NK-92 (cell line): ENCODE data around the gene SPAG17.

Experiments used
- DNase-seq: peaks from one replicate; lab custom pipeline; 2025; ENCODE audit not compliant: unreplicated experiment; lab: John Stamatoyannopoulos, UW

Gene SPAG17

DNA sequence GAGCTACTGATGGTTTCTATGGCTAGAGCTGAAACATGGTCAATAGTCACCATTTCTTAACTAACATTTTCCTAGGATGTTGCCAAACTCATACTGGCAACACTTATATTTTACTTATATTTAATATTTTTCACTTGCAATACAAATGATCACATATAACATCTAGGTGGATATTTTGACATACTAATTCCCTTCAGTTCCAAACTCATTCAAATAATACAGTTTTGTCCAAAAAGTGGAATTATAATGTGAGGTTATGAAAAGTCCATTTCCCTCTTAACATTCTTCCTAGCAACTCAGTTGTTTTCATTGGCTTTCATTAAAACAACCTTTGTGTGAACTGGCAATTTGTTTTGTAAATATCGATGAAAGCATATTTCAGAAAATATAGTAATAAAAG is 16.0 kb downstream of the SPAG17 start:
- no peak for DNase-seq

DNA sequence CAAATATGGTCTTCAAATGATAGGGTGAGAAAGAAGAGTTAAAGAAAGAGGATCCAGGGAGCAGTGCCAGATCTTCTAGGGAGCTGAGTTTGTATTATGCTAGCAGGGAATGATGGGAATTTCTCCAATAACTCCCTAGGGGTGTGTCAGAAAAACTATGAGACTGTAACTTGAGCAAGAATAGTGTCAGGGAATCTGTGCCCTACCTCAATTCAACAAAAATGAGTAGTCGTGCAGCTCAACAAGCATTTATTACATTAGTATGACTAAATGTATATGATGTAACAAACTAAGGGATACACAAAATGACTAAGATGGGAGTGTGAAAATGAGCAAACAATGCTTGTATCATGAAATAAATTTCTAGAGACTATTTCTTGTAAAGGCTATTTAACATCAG is 24.2 kb downstream of the SPAG17 start:
- no peak for DNase-seq

DNA sequence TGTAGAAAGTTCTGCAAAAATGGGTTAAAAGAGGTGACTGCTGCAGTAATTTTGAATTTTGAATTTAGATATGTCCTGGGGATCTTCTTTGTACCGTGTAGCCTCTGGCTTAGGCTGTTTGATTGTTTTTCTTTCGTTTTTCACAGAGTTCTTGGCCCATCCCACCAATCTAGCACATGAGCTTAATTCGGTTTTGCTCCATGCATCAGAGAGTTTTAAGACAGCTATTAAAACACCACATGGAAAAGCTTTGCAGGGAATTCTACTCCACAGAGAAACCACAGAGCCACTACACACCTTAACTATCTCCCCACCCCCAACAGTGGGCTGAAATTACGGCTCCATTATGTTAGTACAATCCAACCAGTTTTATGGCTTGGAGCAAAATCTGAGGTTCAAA is 25.5 kb downstream of the SPAG17 start:
- no peak for DNase-seq

DNA sequence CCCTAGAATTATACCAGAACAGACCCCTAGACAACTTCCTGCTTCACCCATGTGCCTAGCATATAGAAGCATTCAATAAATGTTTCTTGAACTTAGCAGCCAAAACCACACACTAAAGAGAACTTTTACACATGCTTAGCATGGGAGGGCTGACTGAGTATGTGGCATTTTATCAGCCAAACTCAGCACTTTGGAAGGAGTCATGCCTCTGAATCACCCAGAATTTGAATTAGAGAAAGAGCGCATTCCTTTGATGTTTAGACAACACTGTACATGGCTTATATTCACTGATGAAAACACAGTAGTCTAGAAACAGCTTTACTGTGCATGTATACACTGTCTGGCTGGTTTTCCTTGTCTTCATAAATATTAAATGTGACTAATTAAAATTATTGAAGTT is 26.1 kb downstream of the SPAG17 start:
- no peak for DNase-seq

DNA sequence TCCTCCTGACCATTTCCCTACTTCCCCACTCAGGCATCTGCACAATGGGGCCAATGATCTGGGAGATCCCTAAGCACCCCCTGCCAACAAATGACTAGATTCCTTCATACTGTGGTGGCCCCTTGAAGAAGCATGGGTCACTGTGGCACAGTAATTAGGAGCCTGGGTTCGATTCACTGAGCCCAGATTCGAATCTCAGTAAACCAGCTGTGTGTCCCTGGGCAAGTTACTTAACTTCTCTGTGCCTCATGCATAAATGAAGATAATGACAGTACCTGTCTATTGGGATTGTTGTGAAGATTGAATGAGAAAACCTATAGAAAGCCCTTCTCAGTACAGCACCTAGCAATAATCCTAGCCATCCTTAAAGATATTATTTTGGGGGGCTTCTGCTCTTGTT is 27.5 kb downstream of the SPAG17 start:
- DNase-seq, result no peak

DNA sequence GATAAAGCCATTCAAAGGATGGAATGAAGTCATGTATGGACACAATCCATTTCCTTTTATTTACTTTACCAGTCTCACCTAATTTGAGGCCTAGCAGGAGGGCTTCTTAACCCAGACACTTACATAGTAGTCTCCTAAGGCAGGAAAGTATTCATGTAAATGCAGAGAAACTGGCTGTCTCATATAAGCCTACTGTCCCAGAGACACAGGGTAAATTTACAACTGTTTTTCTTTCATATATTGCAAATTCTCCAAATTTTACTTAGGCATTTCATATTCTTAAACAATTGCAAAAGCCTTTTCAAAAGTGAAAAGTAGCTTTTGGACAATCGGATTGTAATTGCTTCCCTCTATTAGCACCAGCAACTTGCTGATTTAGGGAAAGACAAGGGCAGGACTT is 29.9 kb downstream of the SPAG17 start:
- no peak for DNase-seq

DNA sequence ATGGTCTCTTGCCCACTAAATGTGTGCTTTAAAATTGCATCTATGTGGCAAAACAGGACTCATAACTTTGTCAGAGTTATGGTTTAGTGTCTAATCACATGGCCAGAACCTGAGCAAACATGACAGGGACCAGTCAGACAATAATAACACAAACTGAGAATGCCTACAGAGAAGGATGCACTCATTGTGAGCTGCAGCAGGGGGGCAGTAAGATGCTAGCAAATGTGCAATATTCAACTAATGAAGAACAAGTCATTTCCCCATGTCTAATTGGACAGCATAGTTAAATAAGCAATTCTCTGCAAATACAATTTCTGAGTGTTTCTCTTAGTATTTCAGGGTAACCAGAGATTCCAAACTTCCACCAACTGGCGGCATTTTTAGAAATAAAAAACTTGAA is 30.8 kb downstream of the SPAG17 start:
- DNase-seq, result no peak

DNA sequence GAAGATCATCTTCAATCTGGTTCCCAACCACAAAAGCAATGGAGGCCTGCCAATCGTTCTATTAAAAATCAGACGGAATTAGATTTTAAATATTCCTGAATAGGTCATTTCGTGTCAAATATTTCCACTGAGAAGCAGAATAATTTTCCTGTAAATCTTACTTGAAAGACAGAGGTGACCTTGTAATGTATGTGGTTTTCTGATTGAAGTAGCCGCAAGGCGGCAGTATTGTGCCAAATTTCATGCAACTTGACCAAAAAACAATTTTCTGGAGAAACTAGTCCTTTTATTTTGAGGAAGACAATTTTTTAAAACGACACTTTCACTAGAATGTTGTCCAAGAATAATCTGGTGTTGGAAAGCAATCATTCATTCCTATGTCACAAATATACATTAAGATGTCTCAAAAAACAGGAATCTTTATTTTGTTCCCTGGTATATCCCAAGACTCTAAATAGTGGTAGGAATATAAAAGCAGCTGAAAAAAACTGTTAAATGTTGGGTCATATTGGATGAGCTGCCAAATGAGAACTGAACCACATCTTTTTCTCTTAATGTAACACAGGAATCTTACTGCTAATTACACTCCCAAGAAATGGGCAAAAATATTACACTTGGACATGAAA is 33.6 kb downstream of the SPAG17 start:
- no peak for DNase-seq

DNA sequence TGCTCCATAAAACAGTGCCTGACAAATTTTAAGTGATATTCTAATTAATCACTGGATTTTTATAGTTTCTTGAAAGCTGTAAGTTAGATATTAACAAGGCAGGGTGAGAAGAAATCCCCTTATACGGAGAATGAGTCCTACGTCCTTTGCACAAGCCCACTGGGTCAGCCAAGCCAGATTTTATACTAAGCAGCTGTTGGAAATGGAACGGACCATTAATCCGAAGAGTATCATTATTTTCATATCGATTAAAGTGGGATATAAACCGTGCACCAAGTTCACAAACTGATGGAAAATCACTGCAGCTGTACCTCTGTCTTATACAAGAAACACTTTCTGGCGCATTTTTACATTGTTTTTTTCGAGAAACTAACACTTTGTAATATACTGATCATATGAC is 35.2 kb downstream of the SPAG17 start:
- DNase-seq, result no peak

DNA sequence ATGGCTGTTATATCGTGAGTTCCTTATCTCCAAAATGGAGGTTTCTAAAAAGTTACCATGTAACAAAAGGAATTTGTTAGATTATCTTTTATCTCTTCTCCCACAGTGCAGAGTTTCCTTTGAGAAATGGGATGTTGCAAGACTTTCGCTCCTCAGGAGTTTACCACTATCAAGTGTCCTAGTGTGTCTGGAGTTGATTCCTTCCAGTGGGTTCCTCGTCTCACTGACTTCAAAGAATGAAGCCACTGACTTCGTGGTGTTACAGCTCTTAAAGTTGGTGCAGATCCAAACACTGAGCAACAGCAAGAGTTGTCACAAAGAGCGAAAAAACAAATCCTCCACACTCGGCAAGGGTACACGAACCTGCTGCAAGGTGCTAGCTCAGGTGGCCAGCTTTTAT is 37.0 kb downstream of the SPAG17 start:
- DNase-seq, result no peak

DNA sequence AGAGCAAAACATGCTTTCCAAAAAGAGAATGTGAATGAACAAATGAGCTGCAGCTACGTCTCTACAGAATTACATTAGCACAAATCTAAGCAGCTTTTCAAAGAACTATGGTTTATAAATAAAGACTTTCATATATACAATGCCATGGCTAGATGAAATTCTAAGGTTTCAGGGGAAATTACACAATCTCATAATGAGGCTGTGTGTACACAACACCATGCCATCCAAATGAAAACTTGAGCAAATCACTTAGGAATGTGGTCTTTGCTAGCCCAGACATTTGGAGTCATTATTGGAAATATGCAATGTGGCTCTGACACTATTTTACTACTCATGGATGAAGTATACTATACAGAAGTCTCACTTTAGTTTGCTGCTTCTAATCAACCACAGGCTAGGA is 37.5 kb downstream of the SPAG17 start:
- no peak for DNase-seq

DNA sequence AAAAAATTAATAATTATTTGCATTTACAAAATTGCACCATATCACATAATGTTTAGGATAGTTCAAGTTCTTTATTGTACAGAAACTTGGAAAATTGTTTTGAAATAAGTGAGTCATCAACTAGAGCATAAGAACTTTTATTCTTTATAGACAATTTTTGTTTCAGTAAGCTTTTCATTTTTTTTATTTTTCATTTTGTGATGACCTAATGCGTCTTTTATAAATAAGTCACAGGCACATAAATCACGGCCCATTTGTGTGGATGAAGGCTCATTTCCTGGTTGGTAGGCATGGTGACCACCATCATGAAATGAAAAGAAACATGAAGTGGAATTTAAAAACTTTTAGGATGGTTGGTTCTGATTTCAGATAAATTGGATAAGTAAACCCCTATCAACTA is 39.3 kb downstream of the SPAG17 start:
- DNase-seq, result no peak

DNA sequence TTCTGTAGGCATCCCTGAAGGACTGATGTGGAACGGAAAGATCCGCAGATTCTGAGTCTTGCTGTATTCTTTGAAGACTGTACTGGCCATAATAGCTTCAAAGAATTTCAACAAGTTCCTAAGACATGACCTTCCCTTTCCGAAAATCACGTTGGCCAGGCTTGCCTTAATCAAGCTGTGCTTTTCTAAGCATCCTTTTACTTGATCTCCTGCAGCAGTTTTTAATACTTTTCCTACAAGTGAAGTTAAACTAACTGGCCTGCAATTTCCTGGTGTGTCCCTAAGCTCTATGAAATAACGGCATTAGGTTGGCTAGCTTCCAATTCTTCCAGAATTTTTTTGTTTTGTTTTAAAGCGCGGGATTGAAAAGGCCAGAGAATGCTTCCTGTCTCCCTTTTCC is 40.3 kb downstream of the SPAG17 start:
- DNase-seq, result no peak

DNA sequence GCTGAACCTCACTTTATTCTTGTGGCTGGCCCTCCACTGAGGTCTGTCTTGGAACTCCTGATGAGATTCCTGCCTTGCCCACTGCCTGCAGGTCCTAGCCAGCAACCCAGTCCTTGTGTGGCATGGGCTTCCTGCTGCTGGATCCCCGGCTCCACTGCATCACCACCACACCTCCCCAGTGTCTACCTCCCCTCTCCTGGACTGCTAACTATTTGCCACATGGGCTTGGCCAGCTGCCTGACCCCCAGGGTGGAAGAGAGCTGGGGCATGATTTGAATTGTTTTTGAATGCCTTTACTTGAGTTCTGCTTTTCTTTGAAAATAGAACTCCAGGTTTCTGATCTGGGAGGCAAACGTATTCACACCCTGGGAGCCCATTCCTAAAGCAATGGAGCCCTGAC is 41.2 kb downstream of the SPAG17 start:
- DNase-seq, result no peak

DNA sequence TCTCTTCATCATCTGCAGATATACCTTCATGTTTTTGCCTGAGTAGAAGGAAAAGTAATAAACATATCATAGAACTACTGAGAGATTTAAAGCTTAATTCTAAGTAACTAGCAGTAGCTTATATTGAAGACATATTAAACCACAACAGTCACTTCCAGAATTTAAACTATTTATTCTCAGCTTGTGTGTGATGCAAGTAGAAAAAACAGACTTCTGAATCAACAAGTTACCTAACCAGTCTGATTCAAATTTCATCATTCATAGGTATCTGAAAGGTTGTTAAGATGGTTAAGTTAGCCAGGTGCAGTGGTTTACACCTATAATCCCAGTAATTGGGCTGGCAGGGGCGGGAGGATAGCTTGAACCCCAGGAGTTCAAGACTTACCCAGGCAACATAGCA is 41.9 kb downstream of the SPAG17 start:
- no peak for DNase-seq

DNA sequence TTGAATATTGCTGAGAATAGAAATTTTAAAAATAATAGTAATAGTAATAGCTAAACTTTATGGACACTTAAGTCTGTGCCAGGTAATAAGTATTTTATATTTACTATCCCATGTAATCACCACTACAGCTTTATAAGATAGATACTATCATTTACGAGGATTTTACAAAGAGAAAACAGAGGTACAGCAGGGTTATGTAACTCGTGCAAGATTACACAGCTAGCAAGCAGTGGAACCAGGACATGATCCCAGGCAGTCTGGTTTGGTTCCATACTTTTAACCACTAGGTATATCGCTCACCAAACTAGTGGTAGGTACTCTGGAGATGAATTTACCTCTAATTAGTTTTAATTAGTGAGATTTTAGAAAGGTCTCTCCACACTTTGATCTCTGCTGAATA is 42.5 kb downstream of the SPAG17 start:
- no peak for DNase-seq

DNA sequence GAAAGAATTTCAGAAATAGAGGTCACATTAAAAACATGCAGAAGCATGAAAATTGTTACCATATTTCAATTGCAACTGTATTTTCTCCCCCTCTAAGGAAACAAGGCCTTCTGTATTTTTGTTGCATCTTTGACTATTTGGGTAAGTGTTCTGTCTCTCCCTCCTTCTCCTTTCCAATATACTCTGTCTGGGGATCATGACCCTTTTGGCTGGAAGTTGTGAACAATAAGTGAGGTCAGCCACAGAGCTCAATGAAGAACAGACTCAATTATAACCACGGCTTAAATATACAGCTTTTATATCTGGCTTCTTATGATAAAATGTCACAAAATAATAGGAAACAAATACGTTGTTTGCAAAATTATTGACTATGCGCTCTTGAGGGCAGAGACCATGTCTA is 47.1 kb downstream of the SPAG17 start:
- DNase-seq, result no peak

DNA sequence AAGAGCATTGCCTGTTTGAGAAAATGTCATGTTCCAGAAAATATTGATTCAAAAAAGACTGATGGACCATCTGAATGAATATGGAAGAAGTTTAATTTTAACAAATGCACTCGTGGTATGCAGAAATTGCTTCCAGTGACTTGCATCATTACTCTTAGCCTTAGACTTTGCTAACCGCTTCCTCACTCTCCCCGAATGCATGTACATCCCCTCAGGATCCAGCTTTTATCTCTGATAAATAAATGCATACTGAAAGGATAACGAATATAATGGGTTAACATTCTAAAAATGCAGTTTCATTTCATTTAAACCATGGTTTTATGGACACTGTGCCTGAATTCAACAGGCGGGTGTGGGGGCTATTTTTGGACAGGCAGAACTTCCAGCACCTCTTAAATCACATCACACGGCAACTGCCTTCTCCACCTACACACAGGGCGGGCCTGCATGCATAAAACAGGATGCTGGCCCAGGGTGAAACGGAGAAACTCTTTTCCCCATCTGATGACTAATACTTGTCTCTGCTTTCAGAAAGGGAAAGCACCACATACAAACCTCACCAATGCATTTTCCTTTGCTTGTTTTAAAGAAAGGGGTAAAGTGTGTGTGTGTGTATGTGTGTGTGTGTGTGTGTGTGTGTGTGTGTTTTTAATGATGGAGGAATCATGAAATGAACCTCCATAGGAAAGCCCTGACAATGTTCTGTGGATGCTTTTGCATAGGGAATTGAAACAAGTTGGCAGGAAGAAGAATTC is 48.7 kb downstream of the SPAG17 start:
- DNase-seq, result no peak

DNA sequence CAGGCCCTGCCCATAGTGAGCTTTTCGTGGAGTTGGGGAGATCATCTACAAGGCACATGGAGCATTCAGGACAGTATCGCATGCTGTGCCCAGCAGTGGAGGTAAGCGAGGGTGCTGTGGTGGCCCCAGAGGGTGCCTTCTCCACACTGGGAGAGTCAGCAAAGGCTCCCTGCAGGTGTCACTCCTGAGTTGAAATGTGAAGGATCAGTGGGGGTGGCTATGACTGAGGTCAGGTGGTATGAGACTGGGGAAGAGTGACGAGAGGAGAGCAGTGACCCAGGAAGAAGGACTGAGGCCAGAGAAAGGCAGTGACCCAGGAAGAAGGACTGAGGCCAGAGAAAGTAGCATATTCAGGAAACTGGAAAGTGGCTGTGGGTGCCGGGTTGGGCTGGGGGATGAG is 53.0 kb downstream of the SPAG17 start:
- DNase-seq, result no peak

DNA sequence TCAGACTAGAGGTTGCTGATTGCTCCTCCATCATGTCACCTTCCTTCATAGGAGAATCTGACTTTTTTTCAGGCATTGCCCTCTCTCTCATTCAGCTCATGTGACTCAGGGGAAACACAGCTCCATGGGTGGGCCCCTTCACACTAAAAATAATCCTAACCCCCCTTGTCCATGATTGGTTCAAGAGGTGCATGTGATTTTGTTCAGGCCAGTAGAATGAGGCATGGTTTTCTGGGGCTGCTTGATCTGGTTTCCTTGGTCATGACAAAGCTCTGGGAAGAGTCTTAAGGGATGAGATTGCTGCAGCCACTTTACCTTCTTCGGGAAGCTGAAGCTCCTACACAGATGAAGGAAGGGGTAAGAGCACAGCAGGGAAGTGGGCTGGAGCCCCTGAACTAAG is 56.3 kb downstream of the SPAG17 start:
- no peak for DNase-seq

DNA sequence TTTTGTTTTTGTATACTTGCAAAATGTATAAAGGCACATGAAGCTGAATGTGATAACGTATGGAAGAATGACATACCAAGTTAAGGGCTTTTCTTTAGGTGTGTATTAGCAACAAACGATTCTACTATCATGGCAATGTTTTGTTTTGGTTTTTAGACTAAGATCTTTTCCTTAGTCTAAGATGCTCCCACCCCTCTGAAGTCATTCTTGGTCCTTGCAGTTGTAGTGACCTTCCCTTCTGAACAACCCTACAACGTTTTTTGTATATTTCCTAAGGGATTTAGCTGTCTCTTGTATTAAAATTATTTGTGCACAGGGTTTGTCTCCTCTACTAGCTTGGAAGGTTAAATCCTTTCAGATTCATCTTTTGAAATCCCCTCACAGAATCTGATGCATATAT is 61.0 kb downstream of the SPAG17 start:
- no peak for DNase-seq

DNA sequence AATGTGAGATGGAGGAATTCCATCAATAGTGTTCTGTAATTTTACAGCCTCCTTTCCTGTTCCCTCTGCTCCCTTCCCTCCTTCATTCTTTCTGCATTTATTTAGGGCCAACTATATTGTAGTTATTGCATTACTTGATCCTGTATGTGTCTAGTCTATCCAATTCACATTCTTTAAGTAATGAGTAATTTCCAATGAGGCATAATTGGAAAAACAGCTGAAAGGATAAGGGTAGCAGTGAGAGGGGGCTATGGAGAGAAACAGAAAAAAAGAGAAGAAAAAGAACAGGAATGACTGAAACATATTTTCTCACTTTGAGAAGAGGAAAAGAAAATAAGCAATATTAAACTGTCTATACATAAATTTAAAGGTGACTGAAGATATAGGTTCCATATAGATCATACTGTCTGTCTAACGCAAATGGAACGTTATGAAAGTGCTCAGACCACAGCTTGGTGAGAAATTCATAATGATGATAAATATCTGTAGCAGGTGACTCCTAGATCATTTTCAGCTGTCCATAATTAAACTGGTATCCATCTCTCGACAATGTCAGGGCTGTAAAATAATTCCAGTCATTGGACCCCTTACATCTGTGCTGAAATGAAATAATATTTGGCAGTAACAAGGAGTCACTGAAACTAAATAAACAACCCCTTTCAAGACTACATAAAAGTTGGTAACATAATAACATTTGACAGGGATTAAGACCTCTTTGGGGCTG is 61.8 kb downstream of the SPAG17 start:
- DNase-seq, result no peak
